Measurements from ENCODE around the gene NEO1.

Gene NEO1

GRCh38 chr15:73258271-73259108 lies 206.2 kb downstream of the NEO1 start:
- H3K36me3 Mint-ChIP-seq: peaks cover 44% of the 10 kb centered on the region
- peak; percentile 82 for ATAC-seq
- H3K27ac Mint-ChIP-seq: peak overlapping the region; percentile 36

DNA sequence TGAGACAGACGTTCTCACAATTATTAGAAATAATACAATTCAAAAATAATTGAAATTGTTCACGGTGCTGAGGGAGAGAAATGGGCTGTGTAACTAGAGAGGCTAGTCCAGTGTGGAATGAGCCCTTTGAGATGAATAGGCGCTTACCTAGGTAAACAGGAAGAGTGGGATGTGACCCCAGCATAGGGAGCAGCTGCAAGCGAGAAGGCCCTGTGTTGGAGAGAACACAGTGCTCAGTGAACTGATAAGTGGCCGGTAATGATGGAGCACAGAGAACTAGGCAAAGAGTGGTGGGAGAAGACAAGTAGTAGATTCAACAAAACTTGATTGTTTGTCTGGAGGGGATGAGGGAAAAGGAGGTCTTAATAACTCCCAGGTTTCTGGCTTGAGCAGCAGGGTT lies 212.6 kb downstream of the NEO1 start:
- ATAC-seq: no peak
- H3K36me3 Mint-ChIP-seq: peaks cover 23% of the 10 kb centered on the region
- no peak overlapping the region for H3K27ac Mint-ChIP-seq
- H3K4me3 Mint-ChIP-seq: peak overlapping the region; percentile 8
- H3K27me3 Mint-ChIP-seq: no peaks in the 10 kb centered on the region
- H3K9me3 Mint-ChIP-seq: no peaks in the 10 kb centered on the region
- peaks cover 6% of the 10 kb centered on the region for H3K4me1 Mint-ChIP-seq

More at GRCh38 chr15:73258271-73259108, 206.2 kb downstream of the NEO1 start:
- Mint-ChIP-seq H3K4me1 (no peaks in the 10 kb centered on the region), H3K27me3 (no peaks in the 10 kb centered on the region), H3K9me3 (no peaks in the 10 kb centered on the region), H3K4me3 (no peak overlapping the region)

- H3K36me3 Mint-ChIP-seq: peaks cover 23% of the 10 kb centered on the region
Observed at GRCh38 chr15:73265536-73266153, 213.4 kb downstream of the NEO1 start.

DNA sequence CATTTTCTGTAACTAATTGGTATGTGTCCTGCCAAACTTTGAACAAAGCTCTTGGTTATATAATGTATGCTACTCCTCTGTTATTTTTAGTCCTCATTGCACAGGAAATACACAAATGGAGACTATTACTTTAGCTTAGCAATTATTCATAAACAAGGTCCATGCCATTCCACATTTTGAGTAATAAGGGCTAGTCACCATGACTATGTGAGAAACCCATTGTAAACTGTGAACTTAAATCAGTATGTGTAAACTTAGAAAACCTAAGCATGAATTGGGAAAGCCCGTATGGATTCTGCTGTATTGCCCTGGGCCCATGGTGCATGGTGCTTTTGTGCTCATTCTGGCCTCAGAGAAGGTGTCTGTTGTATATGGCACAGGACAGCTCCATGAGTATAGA lies 216.2 kb downstream of the NEO1 start:
- Mint-ChIP-seq H3K4me1 (peaks cover 10% of the 10 kb centered on the region), H3K27me3 (no peaks in the 10 kb centered on the region), H3K27ac (no peak overlapping the region), H3K4me3 (no peak overlapping the region), H3K36me3 (peaks cover 19% of the 10 kb centered on the region), H3K9me3 (no peaks in the 10 kb centered on the region)
- ATAC-seq: no peak

More at GRCh38 chr15:73265536-73266153, 213.4 kb downstream of the NEO1 start:
- Mint-ChIP-seq H3K4me3 (no peak overlapping the region), H3K27me3 (no peaks in the 10 kb centered on the region), H3K4me1 (peaks cover 6% of the 10 kb centered on the region), H3K9me3 (no peaks in the 10 kb centered on the region), H3K27ac (no peak overlapping the region)
- peak; percentile 71 for ATAC-seq

DNA sequence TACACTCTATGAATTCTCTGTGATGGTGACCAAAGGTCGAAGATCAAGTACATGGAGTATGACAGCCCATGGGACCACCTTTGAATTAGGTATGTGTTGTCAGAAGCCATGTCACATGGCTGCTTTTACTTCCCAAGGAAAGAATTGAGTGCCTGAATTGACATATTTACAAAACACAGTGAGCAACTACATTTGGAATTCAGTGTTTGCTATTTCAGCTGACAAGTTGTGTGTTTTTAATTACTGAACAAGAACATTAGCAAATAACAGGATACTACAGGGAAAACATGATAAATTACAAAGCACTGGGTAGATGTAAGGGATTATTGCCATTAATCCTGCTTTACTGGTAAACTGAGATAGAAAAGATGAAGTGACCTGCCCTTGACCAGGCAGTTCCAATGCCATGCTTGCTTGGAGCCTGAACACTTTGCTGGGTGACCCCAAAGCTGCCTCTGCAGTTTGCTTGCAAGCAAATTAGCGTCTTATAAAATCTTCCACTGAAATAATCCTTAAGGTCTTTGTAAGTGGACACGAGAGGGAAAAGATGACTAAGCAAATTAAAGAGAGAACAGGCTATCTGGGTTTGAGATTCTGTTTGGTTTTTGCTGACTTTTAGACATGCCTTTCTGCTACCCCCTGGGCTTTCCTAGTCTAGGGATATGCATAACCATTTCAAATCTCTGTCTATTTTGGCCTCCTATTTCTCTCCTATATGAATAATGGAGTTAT lies 218.3 kb downstream of the NEO1 start:
- no peaks in the 10 kb centered on the region for H3K9me3 Mint-ChIP-seq
- H3K27ac Mint-ChIP-seq: no peak overlapping the region
- H3K36me3 Mint-ChIP-seq: peaks cover 19% of the 10 kb centered on the region
- no peak for ATAC-seq
- peaks cover 4% of the 10 kb centered on the region for H3K4me1 Mint-ChIP-seq
- H3K27me3 Mint-ChIP-seq: no peaks in the 10 kb centered on the region
- H3K4me3 Mint-ChIP-seq: no peak overlapping the region

GRCh38 chr15:73273181-73274002 lies 221.1 kb downstream of the NEO1 start:
- ATAC-seq: peak; percentile 85
- peaks cover 4% of the 10 kb centered on the region for H3K4me1 Mint-ChIP-seq
- H3K27me3 Mint-ChIP-seq: no peaks in the 10 kb centered on the region
- no peak overlapping the region for H3K4me3 Mint-ChIP-seq
- no peak overlapping the region for H3K27ac Mint-ChIP-seq
- peaks cover 19% of the 10 kb centered on the region for H3K36me3 Mint-ChIP-seq
- no peaks in the 10 kb centered on the region for H3K9me3 Mint-ChIP-seq

GRCh38 chr15:73275862-73276261 lies 223.6 kb downstream of the NEO1 start:
- peaks cover 7% of the 10 kb centered on the region for H3K36me3 Mint-ChIP-seq
- no peak overlapping the region for H3K27ac Mint-ChIP-seq
- peaks cover 4% of the 10 kb centered on the region for H3K4me1 Mint-ChIP-seq
- no peak for ATAC-seq
- H3K9me3 Mint-ChIP-seq: no peaks in the 10 kb centered on the region
- H3K27me3 Mint-ChIP-seq: no peaks in the 10 kb centered on the region
- H3K4me3 Mint-ChIP-seq: no peak overlapping the region

DNA sequence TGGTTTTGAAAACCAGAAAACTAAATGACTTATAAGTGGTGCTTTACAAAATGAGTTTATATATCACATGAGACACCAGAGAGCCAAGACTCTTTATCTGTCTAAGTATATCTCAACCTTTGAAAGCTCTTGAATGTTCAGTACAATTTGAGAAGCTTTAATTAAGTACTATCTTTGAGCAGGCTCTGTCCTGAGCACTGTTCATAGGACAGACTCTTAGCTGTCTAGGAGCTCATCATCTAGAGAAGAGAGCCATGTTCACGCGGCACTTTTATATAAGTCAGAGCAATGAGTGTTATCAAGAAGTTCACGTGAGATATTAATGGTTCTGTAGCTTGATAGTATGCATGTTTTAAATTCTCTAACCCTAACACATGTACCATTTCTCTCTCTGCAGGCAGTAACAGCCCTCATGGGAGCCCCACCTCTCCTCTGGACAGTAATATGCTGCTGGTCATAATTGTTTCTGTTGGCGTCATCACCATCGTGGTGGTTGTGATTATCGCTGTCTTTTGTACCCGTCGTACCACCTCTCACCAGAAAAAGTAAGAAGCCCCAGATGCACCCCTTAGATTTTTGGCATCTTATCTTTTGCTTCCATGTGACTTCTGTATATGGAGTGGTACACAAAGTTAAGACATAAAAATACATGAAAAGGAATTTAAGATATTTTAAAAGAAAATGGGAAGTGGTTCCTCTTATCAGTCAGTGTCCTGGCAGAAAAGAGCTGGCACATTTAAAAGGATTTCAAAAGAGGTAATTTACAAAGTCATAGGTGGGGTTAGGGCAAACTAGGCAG lies 230.5 kb downstream of the NEO1 start:
- Mint-ChIP-seq H3K27me3 (no peaks in the 10 kb centered on the region), H3K4me1 (peaks cover 23% of the 10 kb centered on the region), H3K9me3 (no peaks in the 10 kb centered on the region), H3K27ac (no peak overlapping the region), H3K4me3 (no peak overlapping the region), H3K36me3 (no peaks in the 10 kb centered on the region)
- ATAC-seq: no peak

- Mint-ChIP-seq H3K27me3 (no peaks in the 10 kb centered on the region), H3K4me3 (no peak overlapping the region), H3K27ac (no peak overlapping the region), H3K36me3 (no peaks in the 10 kb centered on the region), H3K4me1 (peaks cover 23% of the 10 kb centered on the region), H3K9me3 (no peaks in the 10 kb centered on the region)
- no peak for ATAC-seq
Observed at GRCh38 chr15:73283366-73283962, 231.2 kb downstream of the NEO1 start.

DNA sequence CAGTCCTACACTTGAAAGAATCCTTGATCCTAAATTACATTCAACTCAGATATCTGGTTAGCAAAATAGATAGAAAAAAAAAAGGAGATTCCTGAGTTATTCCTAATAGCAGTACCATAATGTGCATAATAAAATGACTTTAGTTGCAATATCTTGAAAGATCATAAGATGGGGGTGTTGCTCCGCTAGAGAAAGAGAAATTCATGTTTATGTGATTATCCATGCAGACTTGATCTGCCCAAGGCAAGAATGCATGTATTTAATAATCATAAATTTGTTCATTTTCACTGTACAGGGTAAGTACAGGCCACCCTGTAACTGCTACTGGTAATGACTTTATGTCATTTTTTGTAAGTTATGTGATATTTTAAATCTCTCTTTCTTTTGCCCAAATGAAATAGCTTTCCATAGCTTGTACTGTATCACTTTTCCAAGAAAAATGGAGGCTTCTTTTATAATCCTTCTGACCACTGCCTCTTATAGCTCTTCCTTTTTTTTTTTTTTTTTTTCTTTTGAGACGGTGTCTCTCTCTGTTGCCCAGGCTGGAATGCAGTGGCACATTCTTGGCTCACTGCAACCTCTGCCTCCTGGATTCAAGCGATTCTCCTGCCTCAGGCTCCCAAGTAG lies 231.9 kb downstream of the NEO1 start:
- Mint-ChIP-seq H3K27ac (no peak overlapping the region), H3K36me3 (peaks cover 6% of the 10 kb centered on the region), H3K27me3 (no peaks in the 10 kb centered on the region), H3K4me1 (peaks cover 23% of the 10 kb centered on the region), H3K9me3 (no peaks in the 10 kb centered on the region), H3K4me3 (no peak overlapping the region)
- ATAC-seq: no peak

GRCh38 chr15:73286311-73286710 lies 234.0 kb downstream of the NEO1 start:
- H3K27me3 Mint-ChIP-seq: no peaks in the 10 kb centered on the region
- peaks cover 23% of the 10 kb centered on the region for H3K4me1 Mint-ChIP-seq
- no peaks in the 10 kb centered on the region for H3K9me3 Mint-ChIP-seq
- H3K4me3 Mint-ChIP-seq: no peak overlapping the region
- H3K36me3 Mint-ChIP-seq: peaks cover 8% of the 10 kb centered on the region
- ATAC-seq: no peak
- H3K27ac Mint-ChIP-seq: peak overlapping the region; percentile 24

GRCh38 chr15:73287019-73287418 lies 234.8 kb downstream of the NEO1 start:
- H3K4me1 Mint-ChIP-seq: peaks cover 23% of the 10 kb centered on the region
- H3K4me3 Mint-ChIP-seq: no peak overlapping the region
- peak; percentile 44 for ATAC-seq
- no peaks in the 10 kb centered on the region for H3K27me3 Mint-ChIP-seq
- peak overlapping the region; percentile 24 for H3K27ac Mint-ChIP-seq
- peaks cover 12% of the 10 kb centered on the region for H3K36me3 Mint-ChIP-seq
- no peaks in the 10 kb centered on the region for H3K9me3 Mint-ChIP-seq

DNA sequence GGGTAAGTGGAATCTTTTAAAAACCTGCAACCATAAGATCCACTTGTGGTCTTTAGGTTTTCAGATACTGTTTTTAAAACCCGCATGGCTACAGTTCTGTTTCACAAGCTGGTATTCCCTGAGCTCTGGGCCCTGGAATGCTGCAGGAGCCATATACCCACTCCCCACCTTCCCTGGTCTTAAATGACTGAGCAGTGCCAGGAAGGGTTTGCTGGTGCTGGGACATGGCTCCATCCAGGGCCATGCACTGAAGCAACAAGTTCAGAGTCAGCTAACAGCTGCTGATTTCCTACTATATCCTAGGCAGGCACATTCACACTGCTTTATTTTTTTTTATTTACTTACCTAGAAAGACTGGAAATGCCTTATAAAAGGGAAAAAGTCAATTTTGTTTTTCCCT lies 239.2 kb downstream of the NEO1 start:
- Mint-ChIP-seq H3K36me3 (peaks cover 21% of the 10 kb centered on the region), H3K9me3 (no peaks in the 10 kb centered on the region), H3K4me3 (no peak overlapping the region), H3K27ac (no peak overlapping the region), H3K27me3 (no peaks in the 10 kb centered on the region), H3K4me1 (peaks cover 11% of the 10 kb centered on the region)
- ATAC-seq: no peak
